A549 (cell line): ENCODE results near the gene AHCYL2. TPM values are rescaled to one million over a fixed set of nuclear protein-coding genes. Genes with fewer than 3 reads are reported as not detected.

Source experiments
- ATAC-seq, 2 experiments: fragments of 200-7000 bp in 1 of 2; fragments of >200 bp in 1 of 2; cut with Nextera tagmentation in 1 of 2; cut with Tn5 transposase in 1 of 2; 3 replicates each; pipeline versions ENCODE4 v1.8.0 to v1.9.1; 2018 to 2020; ENCODE audit warnings: mild to moderate bottlenecking in 1 of 2, moderate library complexity in 1 of 2
- CTCF ChIA-PET: fragments of 300-600 bp; sonication (Branson Sonifier 250); formaldehyde crosslinking; extraction: SDS; loops from one replicate; lab custom pipeline; 2021; ENCODE audit warnings: antibody characterized with exemption, inconsistent platforms; lab: Yijun Ruan, JAX
- POLR2A ChIA-PET: fragments of 350-600 bp; formaldehyde crosslinking; extraction: SDS; loops from one replicate; lab custom pipeline; 2021; ENCODE audit warnings: antibody characterized with exemption, inconsistent platforms; lab: Yijun Ruan, JAX
- DNase-seq, 2 experiments: peaks; one replicate each; pipeline versions ENCODE4 v3.0.0 to v3.0.0-alpha.2; 2011 to 2016; ENCODE audit warnings: low read depth in 1 of 2, low spot score in 1 of 2
- FAIRE-seq: peaks from 2 replicates; lab custom pipeline; 2011; peaks lifted over from hg19 to GRCh38; lab: Jason Lieb, UNC
- H3K27ac ChIP-seq, 2 experiments: fragments of >200 bp; sonication (Bioruptor Twin); formaldehyde crosslinking; 3 replicates each; pipeline ENCODE4 v1.5.1; 2016 to 2017
- H3K4me1 ChIP-seq: fragments of >200 bp; sonication (Bioruptor Twin); formaldehyde crosslinking; 3 replicates; pipeline ENCODE4 v1.6.1; 2016
- H3K4me2 ChIP-seq: fragments of >200 bp; sonication (Bioruptor Twin); formaldehyde crosslinking; 3 replicates; pipeline ENCODE4 v1.6.1; 2016
- H3K4me3 ChIP-seq: fragments of >200 bp; sonication (Bioruptor Twin); formaldehyde crosslinking; 3 replicates; pipeline ENCODE4 v1.5.1; 2016
- H3K9me3 ChIP-seq: fragments of >200 bp; sonication (Bioruptor Twin); formaldehyde crosslinking; 3 replicates; pipeline ENCODE4 v1.6.1; 2016
- CBX2 ChIP-seq: fragments of 200-600 bp; sonication (generic); IDR thresholded peaks from 2 replicates; pipeline ENCODE4 v1.6.1; 2016; ENCODE audit warnings: low read depth, mild to moderate bottlenecking, borderline replicate concordance
- E2F6 ChIP-seq: IDR thresholded peaks from 2 replicates; pipeline ENCODE4 v1.6.1; 2012; ENCODE audit warnings: low read depth, borderline replicate concordance
- EHF ChIP-seq: fragments of 250-450 bp; sonication (Bioruptor Pico); IDR thresholded peaks from 2 replicates; pipeline ENCODE4 v1.5.0; 2020; ENCODE audit warnings: mild to moderate bottlenecking
- EHMT2 ChIP-seq: fragments of 200-600 bp; sonication (generic); IDR thresholded peaks from 2 replicates; pipeline ENCODE4 v1.6.1; 2016; ENCODE audit warnings: antibody characterized with exemption, low read depth, mild to moderate bottlenecking, moderate library complexity
- FOSL2 ChIP-seq, 2 experiments: fragments of 450-650 bp in 1 of 2; fragments of >200 bp in 1 of 2; sonication (Bioruptor Twin) in 1 of 2; formaldehyde crosslinking; IDR thresholded peaks; 2 replicates each; pipeline versions ENCODE4 v1.5.0 to v1.6.1; 2016 to 2020; ENCODE audit warnings: mild to moderate bottlenecking in 1 of 2, moderate library complexity in 1 of 2
- GATA3 ChIP-seq: IDR thresholded peaks from 2 replicates; pipeline ENCODE4 v1.6.1; 2012; ENCODE audit warnings: borderline replicate concordance
- HDAC2 ChIP-seq: fragments of 200-600 bp; sonication (generic); IDR thresholded peaks from 2 replicates; pipeline ENCODE4 v1.6.1; 2016
- HEYL ChIP-seq: fragments of 250-450 bp; sonication (Bioruptor Pico); IDR thresholded peaks from 2 replicates; pipeline ENCODE4 v1.8.0; 2021; ENCODE audit warnings: mild to moderate bottlenecking, moderate library complexity
- HMGXB4 ChIP-seq: fragments of 250-450 bp; sonication (Bioruptor Pico); IDR thresholded peaks from 2 replicates; pipeline ENCODE4 v1.5.0; 2021; ENCODE audit warnings: mild to moderate bottlenecking, moderate library complexity, borderline replicate concordance
- MAFK ChIP-seq: fragments of 450-650 bp; IDR thresholded peaks from 2 replicates; pipeline ENCODE4 v1.6.1; 2014; ENCODE audit not compliant: partially characterized antibody
- MAX ChIP-seq: IDR thresholded peaks from 2 replicates; pipeline ENCODE4 v1.6.1; 2012
- MAZ ChIP-seq: fragments of 150-350 bp; IDR thresholded peaks from 2 replicates; pipeline ENCODE4 v1.6.1; 2014; ENCODE audit warnings: antibody characterized with exemption, low read depth, low read length, borderline replicate concordance
- MYC ChIP-seq: IDR thresholded peaks from 2 replicates; pipeline ENCODE4 v1.6.1; 2012; ENCODE audit warnings: mild to moderate bottlenecking, inconsistent platforms, low read length, improper control_type of control experiment, borderline replicate concordance
- PBX3 ChIP-seq: IDR thresholded peaks from 2 replicates; pipeline ENCODE4 v1.6.1; 2012
- PHF8 ChIP-seq: fragments of 200-600 bp; sonication (generic); IDR thresholded peaks from 2 replicates; pipeline ENCODE4 v1.6.1; 2016; ENCODE audit warnings: low read depth, mild to moderate bottlenecking, antibody characterized with exemption, moderate library complexity, borderline replicate concordance
- POLR2A ChIP-seq: IDR thresholded peaks from 2 replicates; pipeline ENCODE4 v1.6.1; 2012; ENCODE audit warnings: mild to moderate bottlenecking, low read length
- RAD21 ChIP-seq, 2 experiments: fragments of >200 bp in 1 of 2; sonication (Bioruptor Twin) in 1 of 2; formaldehyde crosslinking in 1 of 2; IDR thresholded peaks in 1 of 2; conservative IDR thresholded peaks in 1 of 2; 2 replicates in 1 of 2; 3 replicates in 1 of 2; pipeline ENCODE4 v1.6.1; 2012 to 2018; ENCODE audit warnings: inconsistent platforms in 1 of 2
- REST ChIP-seq: fragments of 200-600 bp; sonication (generic); IDR thresholded peaks from 2 replicates; pipeline ENCODE4 v1.6.1; 2016; ENCODE audit warnings: antibody characterized with exemption, mild to moderate bottlenecking, moderate library complexity
- RFX5 ChIP-seq: fragments of 450-650 bp; IDR thresholded peaks from 2 replicates; pipeline ENCODE4 v1.7.1; 2014; ENCODE audit warnings: antibody characterized with exemption, mild to moderate bottlenecking, moderate library complexity
- SMC3 ChIP-seq: fragments of >200 bp; sonication (Bioruptor Twin); formaldehyde crosslinking; IDR thresholded peaks from 3 replicates; pipeline ENCODE4 v1.6.1; 2018; ENCODE audit warnings: inconsistent platforms
- SREBF2 ChIP-seq: fragments of 450-650 bp; IDR thresholded peaks from 2 replicates; pipeline ENCODE4 v1.6.1; 2014; ENCODE audit warnings: mild to moderate bottlenecking, moderate library complexity
- TP53 ChIP-seq: fragments of 250-450 bp; sonication (Bioruptor Pico); IDR thresholded peaks from 2 replicates; pipeline ENCODE4 v1.5.0; 2021; ENCODE audit warnings: mild to moderate bottlenecking, moderate library complexity
- ZFP36 ChIP-seq: fragments of 450-650 bp; IDR thresholded peaks from 2 replicates; pipeline ENCODE4 v1.6.1; 2014; ENCODE audit warnings: borderline replicate concordance; ENCODE audit not compliant: partially characterized antibody
- WGBS: methylation state at CpG from one replicate; pipeline ENCODE4 v1.1.6; 2017; ENCODE audit errors: missing lambda C conversion rate; 5-methylcytosine and 5-hydroxymethylcytosine counted together
- polyA plus RNA-seq, 4 experiments: library from polyadenylated mRNA; depleted of rRNA in 3 of 4; stranded (reverse); fragments of >200 nt; fragmentation: RNase III in 1 of 4; extraction: RNeasy Plus Mini Kit Qiagen cat#74134 plus additional on column Dnase treatment in 1 of 4; gene quantifications; 2 replicates in 3 of 4; 3 replicates in 1 of 4; pipeline ENCODE4 v1.2.3, GENCODE V29; 2011 to 2017

Gene AHCYL2
- polyA plus RNA-seq, 2 of the 4 experiments (the other 2 are of a cell fraction), result 10.8 to 25.9 TPM

GRCh38 chr7:129277629-129278028 lies 52.8 kb downstream of the AHCYL2 start:
- 75% methylated on average over 7 of the region's 7 CpGs for WGBS
- TF ChIP-seq POLR2A (no peak), SMC3 (no peak), PHF8 (no peak), HEYL (CRISPR knock-in tag) (no peak), ZFP36 (no peak), MAZ (no peak), FOSL2 (IDR thresholded peaks at IDR 0.05) (no peak), FOSL2 (CRISPR knock-in tag; IDR thresholded peaks at IDR 0.05) (no peak)
- Histone ChIP-seq H3K27ac (no peak overlapping the region), H3K4me3 (no peak overlapping the region), H3K4me2 (no peak overlapping the region), H3K4me1 (no peaks in the 10 kb centered on the region), H3K9me3 (peaks cover 18% of the 10 kb centered on the region)
- no peak for FAIRE-seq
- no peak for ATAC-seq
- POLR2A ChIA-PET, result no interaction called here
- DNase-seq, result no peak
- CTCF ChIA-PET, result interaction anchor here (0.9 kb wide), 1 partner anchor 24 kb away, joined by 4 read pairs; no protein-coding TSS in a partner anchor

GRCh38 chr7:129278688-129279087 lies 53.9 kb downstream of the AHCYL2 start:
- no peak for TF ChIP-seq PBX3
- TF ChIP-seq CBX2, result no peak
- TF ChIP-seq SMC3, result no peak
- no peak for TF ChIP-seq FOSL2 (IDR thresholded peaks at IDR 0.05)
- no peak for TF ChIP-seq FOSL2 (CRISPR knock-in tag; IDR thresholded peaks at IDR 0.05)
- no peak for TF ChIP-seq MYC
- no peak for TF ChIP-seq HDAC2
- TF ChIP-seq POLR2A, result no peak
- TF ChIP-seq E2F6, result no peak
- TF ChIP-seq MAX, result no peak
- no peak for TF ChIP-seq GATA3
- no peak for TF ChIP-seq RFX5
- TF ChIP-seq PHF8, result no peak
- TF ChIP-seq RAD21 (conservative IDR thresholded peaks at IDR 0.05 in 1 of 2, IDR thresholded peaks at IDR 0.05 in 1 of 2), result no peak
- no peak for TF ChIP-seq EHMT2
- TF ChIP-seq TP53 (CRISPR knock-in tag), result no peak
- TF ChIP-seq HMGXB4 (CRISPR knock-in tag), result no peak
- no peak for TF ChIP-seq MAFK
- no peak for TF ChIP-seq SREBF2
- no peak for TF ChIP-seq REST
- TF ChIP-seq EHF (CRISPR knock-in tag), result no peak
- Histone ChIP-seq H3K4me2 (no peak overlapping the region), H3K4me1 (no peaks in the 10 kb centered on the region), H3K9me3 (peaks cover 10% of the 10 kb centered on the region), H3K4me3 (no peak overlapping the region), H3K27ac (no peak overlapping the region)
- ChIA-PET POLR2A (no interaction called here), CTCF (interaction anchor here (0.6 to 1.8 kb wide), 5 partner anchors 20 to 60 kb away, joined by 3 to 7 read pairs (median 4); no protein-coding TSS in a partner anchor)
- ATAC-seq (no peak), FAIRE-seq (no peak), DNase-seq (no peak)
- 91% methylated on average over 2 of the region's 2 CpGs for WGBS
